PFSK-1 (cell line): ENCODE measurements around the gene MBLAC1.

Source experiments
- FOXP2 ChIP-seq: optimal IDR thresholded peaks from 2 replicates; pipeline ENCODE3; 2011; ENCODE audit warnings: borderline replicate concordance, control low read depth, inconsistent platforms; ENCODE audit not compliant: insufficient read depth; ENCODE audit errors: extremely low read length, extremely low read depth
- POLR2AphosphoS5 ChIP-seq: IDR thresholded peaks from 2 replicates; pipeline ENCODE4 v1.6.1; 2012; ENCODE audit warnings: low read depth, mild to moderate bottlenecking, control low read depth, low read length, moderate library complexity
- SIN3A ChIP-seq: IDR thresholded peaks from 2 replicates; pipeline ENCODE4 v1.6.1; 2012; ENCODE audit warnings: mild to moderate bottlenecking, low read length, moderate library complexity, borderline replicate concordance; ENCODE audit not compliant: insufficient read depth
- TAF1 ChIP-seq: IDR thresholded peaks from 2 replicates; pipeline ENCODE4 v1.6.1; 2012; ENCODE audit warnings: low read length, control low read depth, borderline replicate concordance; ENCODE audit not compliant: insufficient read depth
- TF ChIP-seq, protein P1 (sequence below), 2 experiments: IDR thresholded peaks; 2 replicates each; pipeline versions ENCODE4 v1.6.1 to v1.8.0; 2011 to 2012; ENCODE audit warnings: low read depth in 2 of 2, low read length in 2 of 2, control low read depth in 1 of 2, inconsistent platforms in 1 of 2, mild to moderate bottlenecking in 1 of 2, moderate library complexity in 1 of 2; ENCODE audit not compliant: insufficient read depth in 1 of 2

Gene MBLAC1

DNA sequence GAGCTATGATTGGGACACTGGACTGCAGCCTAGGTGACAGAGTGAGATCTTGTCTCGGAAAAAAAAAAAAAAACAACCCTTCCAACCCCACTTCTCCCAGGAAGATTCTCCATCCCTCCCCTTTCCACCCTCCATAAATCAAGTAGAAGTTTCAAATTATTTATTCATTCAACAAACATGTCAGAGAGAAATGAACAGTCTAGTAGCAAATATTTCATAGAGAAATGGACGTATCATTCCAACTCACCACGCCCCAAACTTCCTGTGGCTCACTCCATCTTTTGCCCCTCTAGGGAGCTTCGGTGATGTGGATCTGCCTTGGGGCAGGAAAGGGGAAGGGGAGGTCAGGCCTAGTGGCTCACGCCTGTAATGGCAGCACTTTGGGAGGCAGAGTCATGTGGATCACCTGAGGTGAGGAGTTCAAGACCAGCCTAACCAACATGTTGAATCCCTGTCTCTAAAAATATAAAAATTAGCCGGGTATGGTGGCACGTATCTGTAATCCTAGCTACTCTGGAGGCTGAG lies 32.4 kb downstream of the MBLAC1 start:
- TF ChIP-seq, protein P1, sequence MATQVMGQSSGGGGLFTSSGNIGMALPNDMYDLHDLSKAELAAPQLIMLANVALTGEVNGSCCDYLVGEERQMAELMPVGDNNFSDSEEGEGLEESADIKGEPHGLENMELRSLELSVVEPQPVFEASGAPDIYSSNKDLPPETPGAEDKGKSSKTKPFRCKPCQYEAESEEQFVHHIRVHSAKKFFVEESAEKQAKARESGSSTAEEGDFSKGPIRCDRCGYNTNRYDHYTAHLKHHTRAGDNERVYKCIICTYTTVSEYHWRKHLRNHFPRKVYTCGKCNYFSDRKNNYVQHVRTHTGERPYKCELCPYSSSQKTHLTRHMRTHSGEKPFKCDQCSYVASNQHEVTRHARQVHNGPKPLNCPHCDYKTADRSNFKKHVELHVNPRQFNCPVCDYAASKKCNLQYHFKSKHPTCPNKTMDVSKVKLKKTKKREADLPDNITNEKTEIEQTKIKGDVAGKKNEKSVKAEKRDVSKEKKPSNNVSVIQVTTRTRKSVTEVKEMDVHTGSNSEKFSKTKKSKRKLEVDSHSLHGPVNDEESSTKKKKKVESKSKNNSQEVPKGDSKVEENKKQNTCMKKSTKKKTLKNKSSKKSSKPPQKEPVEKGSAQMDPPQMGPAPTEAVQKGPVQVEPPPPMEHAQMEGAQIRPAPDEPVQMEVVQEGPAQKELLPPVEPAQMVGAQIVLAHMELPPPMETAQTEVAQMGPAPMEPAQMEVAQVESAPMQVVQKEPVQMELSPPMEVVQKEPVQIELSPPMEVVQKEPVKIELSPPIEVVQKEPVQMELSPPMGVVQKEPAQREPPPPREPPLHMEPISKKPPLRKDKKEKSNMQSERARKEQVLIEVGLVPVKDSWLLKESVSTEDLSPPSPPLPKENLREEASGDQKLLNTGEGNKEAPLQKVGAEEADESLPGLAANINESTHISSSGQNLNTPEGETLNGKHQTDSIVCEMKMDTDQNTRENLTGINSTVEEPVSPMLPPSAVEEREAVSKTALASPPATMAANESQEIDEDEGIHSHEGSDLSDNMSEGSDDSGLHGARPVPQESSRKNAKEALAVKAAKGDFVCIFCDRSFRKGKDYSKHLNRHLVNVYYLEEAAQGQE (IDR thresholded peaks at IDR 0.05; ENCODE audit: insufficient read depth in 1 of 2, low read depth in 2 of 2, low read length in 2 of 2) = no peak
- TF ChIP-seq TAF1 = no peak
- no peak for TF ChIP-seq POLR2AphosphoS5
- no peak for TF ChIP-seq FOXP2
- no peak for TF ChIP-seq SIN3A

DNA sequence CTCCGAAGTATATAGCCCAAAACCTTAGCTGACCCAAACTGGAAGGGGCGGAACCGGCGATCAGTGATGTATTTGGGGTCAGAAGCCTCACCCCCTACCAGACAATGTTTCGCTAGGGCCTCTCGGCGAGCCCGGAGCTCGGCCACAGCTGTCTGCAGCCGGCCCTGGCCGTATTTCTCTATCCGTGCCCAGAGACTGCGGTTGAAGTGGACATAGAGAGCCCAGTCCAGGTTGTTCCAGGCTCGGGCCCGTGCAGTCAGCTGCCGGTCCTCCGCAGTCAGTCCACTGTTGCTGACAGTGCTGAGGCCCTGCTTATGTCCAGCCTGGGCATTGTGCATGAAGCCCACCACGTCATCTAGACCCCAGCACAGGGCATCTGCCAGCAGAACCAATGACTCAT lies 33.3 kb downstream of the MBLAC1 start:
- TF ChIP-seq SIN3A (no peak), POLR2AphosphoS5 (no peak), FOXP2 (no peak), TAF1 (no peak)
- TF ChIP-seq, protein P1 (IDR thresholded peaks at IDR 0.05; ENCODE audit: insufficient read depth in 1 of 2, low read depth in 2 of 2, low read length in 2 of 2) = no peak

DNA sequence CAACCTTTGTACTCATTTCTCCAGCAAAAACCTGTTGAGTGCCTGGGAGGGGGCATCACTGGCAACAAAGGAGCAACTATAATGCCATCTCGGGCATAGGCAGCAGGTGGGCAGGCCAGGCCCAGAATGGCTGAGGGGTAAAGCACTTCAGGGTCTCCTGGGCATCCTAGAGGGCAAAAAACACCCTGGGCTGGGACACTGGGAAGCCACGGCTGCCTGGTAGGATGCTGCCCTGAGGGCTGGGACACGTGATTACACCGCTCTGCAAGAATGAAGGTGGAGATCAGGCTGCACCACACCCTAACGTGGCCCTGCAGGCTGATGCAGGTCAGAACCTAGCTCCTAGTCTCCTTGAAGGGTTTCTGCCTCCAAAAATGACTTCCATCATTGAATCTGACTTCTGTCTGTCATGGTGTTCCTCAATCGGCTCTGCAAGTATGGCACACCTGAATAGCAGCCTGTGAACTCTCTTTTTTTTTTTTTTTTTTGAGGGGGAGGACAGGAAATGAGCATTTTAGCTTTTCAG lies 36.3 kb downstream of the MBLAC1 start:
- TF ChIP-seq POLR2AphosphoS5 (no peak), SIN3A (no peak), TAF1 (no peak)

DNA sequence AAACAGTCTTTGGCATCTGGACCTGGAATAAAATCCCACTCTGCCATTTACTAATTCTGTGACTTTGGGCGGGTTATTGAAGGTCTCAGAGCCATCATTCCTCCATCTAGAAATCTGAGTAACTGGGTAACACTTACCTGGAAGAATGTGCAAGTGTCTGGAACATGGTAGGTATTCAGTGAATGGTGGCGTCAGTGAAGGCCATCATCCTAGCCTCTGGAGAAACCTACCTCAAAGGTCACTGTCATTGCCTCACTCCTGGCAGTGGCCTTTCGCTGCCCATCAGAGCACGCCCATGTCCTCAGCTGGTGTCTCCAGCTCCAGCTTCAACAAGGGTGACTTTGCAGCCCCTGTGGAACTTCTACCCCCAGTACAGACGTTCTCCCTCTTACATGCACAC lies 37.1 kb downstream of the MBLAC1 start:
- TF ChIP-seq, protein P1 (IDR thresholded peaks at IDR 0.05; ENCODE audit: insufficient read depth in 1 of 2, low read depth in 2 of 2, low read length in 2 of 2) = no peak
- no peak for TF ChIP-seq FOXP2
- no peak for TF ChIP-seq TAF1
- no peak for TF ChIP-seq SIN3A
- no peak for TF ChIP-seq POLR2AphosphoS5

DNA sequence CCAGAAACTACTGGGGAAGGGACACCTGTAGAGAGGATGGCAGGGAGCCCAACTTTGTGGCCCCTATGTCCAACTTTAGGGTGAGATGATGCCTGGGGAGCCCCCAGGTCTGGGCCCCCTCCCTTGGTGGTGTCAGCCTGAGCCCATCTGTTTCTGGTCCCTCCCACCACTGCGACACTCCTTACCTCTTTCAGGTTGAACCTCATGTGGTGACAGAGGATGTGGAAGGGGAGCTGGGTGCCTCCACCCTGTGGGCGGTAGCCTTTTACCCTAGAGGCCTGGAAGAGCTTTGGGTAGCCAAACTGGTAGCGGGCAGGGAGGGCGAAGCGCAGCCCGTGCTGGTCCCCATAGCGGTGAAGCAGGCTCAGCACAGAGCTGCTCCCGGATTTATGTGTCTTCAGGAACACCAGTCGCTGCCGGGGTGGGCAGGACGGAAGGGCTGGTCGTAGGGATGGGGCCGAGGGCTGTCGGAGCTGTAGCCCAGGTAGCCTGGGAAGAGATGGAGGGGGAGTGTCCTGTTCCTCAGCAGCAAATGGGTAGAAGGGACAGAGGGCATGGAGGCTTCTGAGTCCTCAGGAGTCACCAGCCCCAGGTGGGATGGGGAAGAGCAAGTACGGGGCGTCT lies 39.7 kb downstream of the MBLAC1 start:
- TF ChIP-seq, protein P1 (IDR thresholded peaks at IDR 0.05; ENCODE audit: insufficient read depth in 1 of 2, low read depth in 2 of 2, low read length in 2 of 2) = no peak
- TF ChIP-seq SIN3A = no peak
- TF ChIP-seq FOXP2 = no peak
- TF ChIP-seq TAF1 = no peak
- no peak for TF ChIP-seq POLR2AphosphoS5
